NCI-H146 treated with DMSO at 0.1 percent for 48 hours (cell line): ENCODE data around the gene PLA2R1.
"Not testable (repeated sequence)": the region's sequence is repeated elsewhere in the genome, so short reads cannot be mapped to it uniquely, and the experiment has no call there.

Source experiments
- DNase-seq: peaks from one replicate; lab custom pipeline; 2025; ENCODE audit not compliant: unreplicated experiment; lab: John Stamatoyannopoulos, UW

PLA2R1 gene

GRCh38 chr2:160063879-160064612 lies 1.6 kb upstream of the PLA2R1 start:
- DNase-seq: no peak

- DNase-seq: no peak
Measured at GRCh38 chr2:160063271-160063670, 856 bp upstream of the PLA2R1 start.

- DNase-seq: no peak
Measured at GRCh38 chr2:160061944-160062291, 497 bp downstream of the PLA2R1 start.

- DNase-seq: no peak
Measured at GRCh38 chr2:160061533-160061932, 882 bp downstream of the PLA2R1 start.

- no peak for DNase-seq
Measured at GRCh38 chr2:160060297-160060696, 2.1 kb downstream of the PLA2R1 start.

- no peak for DNase-seq
Measured at GRCh38 chr2:160057356-160057755, 5.1 kb downstream of the PLA2R1 start.

GRCh38 chr2:160055726-160056108 lies 6.7 kb downstream of the PLA2R1 start:
- DNase-seq: no peak

- no peak for DNase-seq
Measured at GRCh38 chr2:160054984-160055725, 7.3 kb downstream of the PLA2R1 start.

GRCh38 chr2:160053946-160054345 lies 8.5 kb downstream of the PLA2R1 start:
- DNase-seq: no peak

GRCh38 chr2:160052531-160052930 lies 9.9 kb downstream of the PLA2R1 start:
- no peak for DNase-seq

GRCh38 chr2:160051371-160051800 lies 11.0 kb downstream of the PLA2R1 start:
- no peak for DNase-seq

- DNase-seq: no peak
Measured at GRCh38 chr2:160050147-160050546, 12.3 kb downstream of the PLA2R1 start.

- no peak for DNase-seq
Measured at GRCh38 chr2:160045703-160046210, 16.7 kb downstream of the PLA2R1 start.

GRCh38 chr2:160044728-160045127 lies 17.7 kb downstream of the PLA2R1 start:
- no peak for DNase-seq

- no peak for DNase-seq
Measured at GRCh38 chr2:160043265-160043664, 19.1 kb downstream of the PLA2R1 start.

GRCh38 chr2:160042054-160042453 lies 20.4 kb downstream of the PLA2R1 start:
- no peak for DNase-seq

GRCh38 chr2:160041091-160041490 lies 21.3 kb downstream of the PLA2R1 start:
- no peak for DNase-seq

- DNase-seq: no peak
Measured at GRCh38 chr2:160039166-160039903, 23.1 kb downstream of the PLA2R1 start.

GRCh38 chr2:160038662-160039061 lies 23.8 kb downstream of the PLA2R1 start:
- DNase-seq: not testable (repeated sequence)

GRCh38 chr2:160036736-160037135 lies 25.7 kb downstream of the PLA2R1 start:
- no peak for DNase-seq

GRCh38 chr2:160035125-160035524 lies 27.3 kb downstream of the PLA2R1 start:
- DNase-seq: no peak

- no peak for DNase-seq
Measured at GRCh38 chr2:160034396-160034795, 28.0 kb downstream of the PLA2R1 start.
